ENCODE data around the gene USP10.
A peak's percentile ranks its signal among the peaks of the same experiment; 100 is the strongest.

The USP10 gene

DNA sequence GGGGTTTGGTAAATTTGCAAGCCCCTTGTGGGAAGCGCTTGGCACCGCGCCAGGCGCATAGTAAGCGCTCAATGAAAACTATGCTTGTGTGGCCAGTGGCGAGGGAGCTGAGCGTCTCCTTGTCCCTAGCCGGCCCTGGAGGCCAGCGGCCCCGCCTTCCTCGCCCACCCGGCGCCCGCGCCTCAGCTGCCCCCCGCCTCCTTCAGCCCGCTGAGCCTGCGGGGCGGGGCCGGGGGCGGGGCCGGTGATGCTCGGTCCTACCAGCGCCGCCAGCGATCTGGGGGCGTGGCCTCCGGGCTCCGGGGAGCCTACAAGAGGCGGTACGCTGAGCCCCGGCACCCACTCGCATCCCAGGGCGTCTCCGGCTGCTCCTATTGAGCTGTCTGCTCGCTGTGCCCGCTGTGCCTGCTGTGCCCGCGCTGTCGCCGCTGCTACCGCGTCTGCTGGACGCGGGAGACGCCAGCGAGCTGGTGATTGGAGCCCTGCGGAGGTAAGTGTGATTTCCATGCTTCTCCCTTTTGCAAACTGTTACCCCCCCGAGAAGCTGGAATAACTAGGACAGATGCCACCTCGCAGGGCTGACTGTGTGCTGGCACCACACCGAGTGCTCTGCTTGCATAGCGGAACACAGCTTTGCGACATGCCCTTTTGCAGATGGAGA is 120.0 kb downstream of the USP10 start, which contains the start of gene CRISPLD2:
Gene CRISPLD2, plus strand, starts transcription at position 342 of the 661 bp plus-strand sequence. CDS start 18,511 bp downstream, outside the sequence.
- Histone ChIP-seq H3K4me1 (ENCODE audit: control insufficient read depth, insufficient read depth, low read length, poor library complexity, severe bottlenecking) (peaks cover 13% of the 10 kb centered on the region), H3K27ac (ENCODE audit: insufficient read depth, low read length, poor library complexity, severe bottlenecking) (no peak within 1 kb of the TSS), H3K36me3 (ENCODE audit: control insufficient read depth, insufficient read depth, low read length) (no peaks in the 10 kb centered on the region), H3K4me3 (ENCODE audit: insufficient read depth, low read depth, low read length, poor library complexity, severe bottlenecking) (peak within 1 kb of the TSS; percentile 50), H3K27me3 (replicated peaks; ENCODE audit: control insufficient read depth, insufficient read depth, low read length, poor library complexity, severe bottlenecking) (no peaks in the 10 kb centered on the region), H3K9me3 (ENCODE audit: control insufficient read depth, low read length) (no peaks in the 10 kb centered on the region)
- peak; percentile 66 to 80 (median 78) for DNase-seq

DNA sequence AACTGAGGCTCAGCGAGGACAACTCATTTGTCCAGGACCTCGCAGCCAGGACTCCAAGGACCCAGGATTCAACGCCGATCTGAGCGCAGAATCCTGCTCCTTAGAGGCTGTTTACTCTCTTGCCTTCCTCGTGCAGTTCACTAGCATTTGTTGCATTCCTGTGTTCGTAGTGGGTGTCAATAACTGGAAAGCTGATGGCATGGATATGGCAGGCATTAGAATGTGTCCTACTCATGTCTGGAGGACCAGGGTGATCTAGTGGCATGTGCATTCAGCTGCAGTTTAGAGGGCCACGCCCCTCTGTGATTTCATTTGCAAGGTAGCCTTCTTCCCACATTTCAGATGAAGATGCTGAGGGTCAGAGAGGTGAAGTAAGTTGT is 120.5 kb downstream of the USP10 start:
- Histone ChIP-seq H3K9me3 (ENCODE audit: control insufficient read depth, low read length) (no peaks in the 10 kb centered on the region), H3K27ac (ENCODE audit: insufficient read depth, low read length, poor library complexity, severe bottlenecking) (no peak overlapping the region), H3K36me3 (ENCODE audit: control insufficient read depth, insufficient read depth, low read length) (no peaks in the 10 kb centered on the region), H3K27me3 (replicated peaks; ENCODE audit: control insufficient read depth, insufficient read depth, low read length, poor library complexity, severe bottlenecking) (no peaks in the 10 kb centered on the region), H3K4me3 (ENCODE audit: insufficient read depth, low read depth, low read length, poor library complexity, severe bottlenecking) (peak overlapping the region; percentile 50), H3K4me1 (ENCODE audit: control insufficient read depth, insufficient read depth, low read length, poor library complexity, severe bottlenecking) (peaks cover 13% of the 10 kb centered on the region)
- no peak for DNase-seq

DNA sequence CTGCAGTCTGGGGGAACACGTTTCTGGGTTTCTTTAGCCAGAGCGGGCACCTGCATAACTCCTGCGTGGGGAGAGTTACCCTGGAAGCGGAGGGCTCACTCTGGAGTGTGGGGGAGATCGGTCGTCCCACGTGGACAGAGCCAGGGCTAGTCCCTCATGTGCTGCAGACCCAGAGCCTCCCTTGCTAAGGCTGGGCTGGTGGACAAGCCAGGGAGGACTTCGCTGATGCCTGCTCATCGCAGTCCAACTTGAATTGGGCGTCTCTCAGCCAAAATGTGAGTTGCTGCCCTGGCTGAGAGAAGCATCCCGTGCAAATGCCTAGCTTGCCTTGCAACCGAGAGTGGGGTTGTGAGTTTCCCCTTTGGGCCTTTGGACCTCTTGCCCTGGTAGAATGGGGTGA is 121.0 kb downstream of the USP10 start:
- H3K27me3 ChIP-seq (replicated peaks; ENCODE audit: control insufficient read depth, insufficient read depth, low read length, poor library complexity, severe bottlenecking), result no peaks in the 10 kb centered on the region
- no peaks in the 10 kb centered on the region for H3K36me3 ChIP-seq (ENCODE audit: control insufficient read depth, insufficient read depth, low read length)
- peaks cover 13% of the 10 kb centered on the region for H3K4me1 ChIP-seq (ENCODE audit: control insufficient read depth, insufficient read depth, low read length, poor library complexity, severe bottlenecking)
- H3K27ac ChIP-seq (ENCODE audit: insufficient read depth, low read length, poor library complexity, severe bottlenecking), result no peak overlapping the region
- DNase-seq, result no peak
- H3K9me3 ChIP-seq (ENCODE audit: control insufficient read depth, low read length), result no peaks in the 10 kb centered on the region
- H3K4me3 ChIP-seq (ENCODE audit: insufficient read depth, low read depth, low read length, poor library complexity, severe bottlenecking), result no peak overlapping the region

DNA sequence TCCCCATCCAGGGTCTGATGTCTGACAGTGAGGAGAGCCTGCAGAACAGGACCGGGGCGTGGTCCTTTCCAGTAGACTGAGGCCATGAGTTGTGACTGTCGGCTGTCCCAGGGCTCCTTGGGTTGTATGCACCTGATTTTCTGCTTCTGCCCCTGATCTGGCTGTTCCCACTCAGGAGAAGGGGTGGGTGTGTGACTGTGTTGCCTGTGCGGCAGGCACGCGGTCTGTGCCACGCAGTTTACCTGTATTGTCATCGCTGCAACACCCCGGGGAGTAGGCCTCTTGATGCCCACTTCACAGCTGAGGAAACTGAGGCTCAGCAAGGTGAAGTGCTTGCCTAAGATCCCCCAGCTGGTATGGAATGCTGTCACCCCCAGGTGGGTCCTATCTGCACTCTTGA is 121.4 kb downstream of the USP10 start:
- DNase-seq, result no peak
- no peaks in the 10 kb centered on the region for H3K9me3 ChIP-seq (ENCODE audit: control insufficient read depth, low read length)
- H3K36me3 ChIP-seq (ENCODE audit: control insufficient read depth, insufficient read depth, low read length), result no peaks in the 10 kb centered on the region
- H3K27me3 ChIP-seq (replicated peaks; ENCODE audit: control insufficient read depth, insufficient read depth, low read length, poor library complexity, severe bottlenecking), result no peaks in the 10 kb centered on the region
- H3K4me1 ChIP-seq (ENCODE audit: control insufficient read depth, insufficient read depth, low read length, poor library complexity, severe bottlenecking), result peaks cover 13% of the 10 kb centered on the region
- H3K4me3 ChIP-seq (ENCODE audit: insufficient read depth, low read depth, low read length, poor library complexity, severe bottlenecking), result no peak overlapping the region
- H3K27ac ChIP-seq (ENCODE audit: insufficient read depth, low read length, poor library complexity, severe bottlenecking), result no peak overlapping the region

DNA sequence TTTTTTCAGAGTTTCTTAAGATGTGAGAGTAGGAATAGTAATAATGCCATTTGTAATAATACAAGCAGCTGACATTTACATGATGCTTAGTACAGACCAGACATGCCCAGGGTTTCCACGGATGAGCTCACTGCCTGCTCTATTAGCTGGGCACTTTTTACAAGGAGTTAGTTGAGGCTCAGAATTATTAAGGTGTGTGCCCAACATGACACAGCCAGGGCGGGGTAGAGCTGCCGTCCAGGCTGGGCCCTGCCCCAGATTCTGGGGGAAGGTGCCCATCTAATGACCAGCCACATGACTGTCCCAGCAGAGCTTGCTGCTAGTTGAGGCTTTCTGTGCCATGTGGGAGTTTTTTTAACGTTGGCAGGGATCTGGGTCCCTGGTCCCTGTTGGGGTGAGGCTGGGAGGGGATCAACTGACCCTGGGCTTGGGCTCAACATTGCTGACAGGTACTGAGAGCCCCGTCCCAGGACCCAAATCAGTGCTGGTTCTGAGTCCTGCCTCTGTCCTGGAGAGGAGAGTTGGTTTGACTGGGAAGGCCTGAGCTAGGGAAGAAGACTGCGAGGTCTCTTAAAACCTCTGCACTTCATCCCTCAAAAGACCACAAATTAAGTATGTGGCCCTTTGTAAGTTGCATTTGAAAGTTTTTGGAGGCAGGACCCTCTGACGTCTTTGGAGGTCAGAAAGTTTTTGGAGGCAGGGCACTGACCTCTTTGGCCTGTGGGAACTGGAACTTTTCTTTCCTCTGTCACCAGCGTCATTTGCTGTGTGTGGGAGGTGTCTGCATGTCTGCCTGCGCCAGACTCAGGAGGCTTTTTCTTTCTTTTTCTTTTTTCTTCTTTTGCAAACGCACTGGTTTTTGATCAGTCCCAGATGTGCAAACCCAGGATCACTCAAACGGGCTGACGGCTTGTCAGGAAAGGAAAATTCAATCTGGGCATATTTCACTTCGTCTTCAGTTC is 122.2 kb downstream of the USP10 start:
- no peaks in the 10 kb centered on the region for H3K9me3 ChIP-seq (ENCODE audit: control insufficient read depth, low read length)
- H3K4me3 ChIP-seq (ENCODE audit: insufficient read depth, low read depth, low read length, poor library complexity, severe bottlenecking), result no peak overlapping the region
- no peaks in the 10 kb centered on the region for H3K27me3 ChIP-seq (replicated peaks; ENCODE audit: control insufficient read depth, insufficient read depth, low read length, poor library complexity, severe bottlenecking)
- no peak for DNase-seq
- no peak overlapping the region for H3K27ac ChIP-seq (ENCODE audit: insufficient read depth, low read length, poor library complexity, severe bottlenecking)
- H3K36me3 ChIP-seq (ENCODE audit: control insufficient read depth, insufficient read depth, low read length), result no peaks in the 10 kb centered on the region
- peaks cover 13% of the 10 kb centered on the region for H3K4me1 ChIP-seq (ENCODE audit: control insufficient read depth, insufficient read depth, low read length, poor library complexity, severe bottlenecking)

DNA sequence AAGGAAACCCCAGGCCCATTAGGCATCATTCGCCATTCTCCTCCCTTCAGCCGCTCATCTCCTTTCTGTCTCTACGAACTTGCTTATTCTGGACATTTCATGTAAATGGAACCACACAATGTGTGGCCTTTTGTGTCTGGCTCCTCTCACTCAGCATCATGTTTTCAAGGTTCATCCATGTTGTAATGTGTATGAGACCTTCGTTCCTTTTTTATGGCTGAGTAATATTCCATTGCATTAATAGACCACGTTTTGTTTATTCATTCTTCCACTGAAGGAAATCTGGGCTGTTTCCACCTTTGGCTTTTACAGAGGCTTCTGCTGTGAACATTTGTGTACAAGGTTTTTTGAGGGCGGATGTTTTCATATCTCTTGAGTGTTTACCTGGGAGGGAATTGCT is 123.2 kb downstream of the USP10 start:
- Histone ChIP-seq H3K36me3 (ENCODE audit: control insufficient read depth, insufficient read depth, low read length) (no peaks in the 10 kb centered on the region), H3K4me3 (ENCODE audit: insufficient read depth, low read depth, low read length, poor library complexity, severe bottlenecking) (no peak overlapping the region), H3K9me3 (ENCODE audit: control insufficient read depth, low read length) (no peaks in the 10 kb centered on the region), H3K27me3 (replicated peaks; ENCODE audit: control insufficient read depth, insufficient read depth, low read length, poor library complexity, severe bottlenecking) (no peaks in the 10 kb centered on the region), H3K4me1 (ENCODE audit: control insufficient read depth, insufficient read depth, low read length, poor library complexity, severe bottlenecking) (peaks cover 13% of the 10 kb centered on the region), H3K27ac (ENCODE audit: insufficient read depth, low read length, poor library complexity, severe bottlenecking) (no peak overlapping the region)
- no peak for DNase-seq

DNA sequence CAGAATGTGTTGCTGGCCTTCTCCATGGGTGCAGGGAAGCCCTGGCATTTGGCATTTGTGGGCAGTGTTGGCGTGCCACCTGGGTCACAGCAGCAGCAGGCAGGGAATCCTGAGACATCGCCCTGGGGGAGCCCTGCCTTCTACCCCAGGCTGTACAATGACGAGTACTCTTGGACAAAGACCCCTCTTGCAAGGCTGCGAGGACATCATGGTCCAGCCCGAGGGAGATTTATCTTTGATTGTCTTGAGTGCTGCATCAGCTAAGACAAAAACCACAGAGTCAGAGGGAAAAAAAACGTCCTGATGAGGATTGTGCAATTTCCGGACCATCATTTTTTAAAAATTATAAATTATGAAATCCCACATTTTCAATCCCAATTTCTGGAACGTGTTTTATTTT is 123.7 kb downstream of the USP10 start:
- Histone ChIP-seq H3K27me3 (replicated peaks; ENCODE audit: control insufficient read depth, insufficient read depth, low read length, poor library complexity, severe bottlenecking) (no peaks in the 10 kb centered on the region), H3K27ac (ENCODE audit: insufficient read depth, low read length, poor library complexity, severe bottlenecking) (no peak overlapping the region), H3K36me3 (ENCODE audit: control insufficient read depth, insufficient read depth, low read length) (no peaks in the 10 kb centered on the region), H3K9me3 (ENCODE audit: control insufficient read depth, low read length) (no peaks in the 10 kb centered on the region), H3K4me3 (ENCODE audit: insufficient read depth, low read depth, low read length, poor library complexity, severe bottlenecking) (no peak overlapping the region), H3K4me1 (ENCODE audit: control insufficient read depth, insufficient read depth, low read length, poor library complexity, severe bottlenecking) (peaks cover 13% of the 10 kb centered on the region)
- DNase-seq, result no peak

DNA sequence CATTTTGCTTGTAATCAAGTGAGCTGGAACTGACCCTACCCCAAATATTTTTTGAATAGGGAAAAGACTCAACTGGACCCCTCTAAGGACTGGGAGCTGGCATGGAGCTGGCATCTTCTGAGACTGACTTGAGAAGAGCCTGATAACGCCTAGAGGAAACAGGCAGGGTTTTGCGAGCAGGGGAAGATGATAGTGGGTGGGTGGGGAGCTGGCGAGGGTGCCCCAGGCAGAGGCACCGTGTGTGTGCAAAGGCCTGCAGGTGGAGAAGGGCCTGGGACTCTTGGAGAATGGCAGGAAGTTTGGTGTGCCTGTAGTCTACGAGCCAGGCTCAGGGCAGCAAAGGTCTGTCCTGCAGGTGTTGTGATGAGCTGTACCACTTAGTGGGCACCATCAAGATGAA is 124.1 kb downstream of the USP10 start:
- Histone ChIP-seq H3K9me3 (ENCODE audit: control insufficient read depth, low read length) (no peaks in the 10 kb centered on the region), H3K36me3 (ENCODE audit: control insufficient read depth, insufficient read depth, low read length) (no peaks in the 10 kb centered on the region), H3K4me1 (ENCODE audit: control insufficient read depth, insufficient read depth, low read length, poor library complexity, severe bottlenecking) (peaks cover 13% of the 10 kb centered on the region), H3K27me3 (replicated peaks; ENCODE audit: control insufficient read depth, insufficient read depth, low read length, poor library complexity, severe bottlenecking) (no peaks in the 10 kb centered on the region), H3K27ac (ENCODE audit: insufficient read depth, low read length, poor library complexity, severe bottlenecking) (no peak overlapping the region), H3K4me3 (ENCODE audit: insufficient read depth, low read depth, low read length, poor library complexity, severe bottlenecking) (no peak overlapping the region)
- no peak for DNase-seq

DNA sequence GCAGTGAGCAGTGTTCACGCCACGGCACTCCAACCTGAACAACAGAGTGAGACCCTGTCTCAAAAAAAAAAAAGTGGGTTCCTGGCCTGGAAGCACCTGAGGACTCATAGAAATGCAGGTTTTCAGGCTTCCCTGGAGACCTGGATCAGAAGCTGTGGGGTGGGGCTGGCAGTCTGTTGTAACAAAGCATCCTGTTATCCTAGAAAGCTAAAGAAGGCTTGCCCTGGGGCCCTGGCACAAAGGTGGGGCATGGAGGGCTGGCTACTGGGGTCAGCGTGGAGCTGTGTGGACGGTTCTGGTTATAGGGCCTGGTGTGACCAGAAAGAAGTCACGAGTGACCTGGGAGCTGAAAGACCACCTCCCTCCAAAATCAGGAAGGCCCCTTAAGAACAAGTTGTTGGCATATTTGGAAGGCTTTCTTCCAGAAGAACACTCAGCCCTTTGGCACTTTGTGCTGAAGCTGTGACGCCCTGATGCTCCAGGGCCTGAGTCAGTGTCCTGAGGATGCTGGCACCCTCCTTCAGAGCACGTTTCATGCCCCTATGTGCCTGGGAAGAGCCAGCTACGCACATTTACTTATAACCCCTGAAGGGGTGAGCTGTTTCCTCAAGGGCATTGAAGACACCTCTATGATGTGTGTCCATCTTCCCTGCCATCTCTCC is 126.2 kb downstream of the USP10 start:
- Histone ChIP-seq H3K36me3 (ENCODE audit: control insufficient read depth, insufficient read depth, low read length) (no peaks in the 10 kb centered on the region), H3K27me3 (replicated peaks; ENCODE audit: control insufficient read depth, insufficient read depth, low read length, poor library complexity, severe bottlenecking) (no peaks in the 10 kb centered on the region), H3K27ac (ENCODE audit: insufficient read depth, low read length, poor library complexity, severe bottlenecking) (no peak overlapping the region), H3K4me3 (ENCODE audit: insufficient read depth, low read depth, low read length, poor library complexity, severe bottlenecking) (no peak overlapping the region), H3K4me1 (ENCODE audit: control insufficient read depth, insufficient read depth, low read length, poor library complexity, severe bottlenecking) (peaks cover under 1% of the 10 kb centered on the region), H3K9me3 (ENCODE audit: control insufficient read depth, low read length) (no peaks in the 10 kb centered on the region)
- no peak for DNase-seq

DNA sequence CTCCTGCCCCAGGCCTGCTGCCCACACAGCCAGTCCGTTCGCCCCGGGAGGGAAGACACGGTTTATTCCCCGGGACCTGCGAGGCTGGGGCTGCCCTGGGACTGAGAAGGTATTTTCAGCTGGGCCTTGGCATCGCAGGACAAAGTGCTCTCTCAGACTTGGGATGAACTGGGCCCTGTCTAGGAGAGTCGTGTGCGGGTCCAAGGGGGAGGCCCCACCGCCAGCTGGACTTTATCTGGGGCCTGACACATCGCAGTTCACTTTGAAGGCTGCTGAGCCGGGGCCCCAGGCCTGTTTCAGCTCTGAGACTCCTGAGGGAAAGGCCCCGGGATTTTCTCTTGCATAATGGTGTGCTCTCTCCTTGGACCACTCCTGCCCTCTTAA is 126.8 kb downstream of the USP10 start:
- Histone ChIP-seq H3K9me3 (ENCODE audit: control insufficient read depth, low read length) (no peaks in the 10 kb centered on the region), H3K36me3 (ENCODE audit: control insufficient read depth, insufficient read depth, low read length) (no peaks in the 10 kb centered on the region), H3K4me3 (ENCODE audit: insufficient read depth, low read depth, low read length, poor library complexity, severe bottlenecking) (no peak overlapping the region), H3K27ac (ENCODE audit: insufficient read depth, low read length, poor library complexity, severe bottlenecking) (no peak overlapping the region), H3K27me3 (replicated peaks; ENCODE audit: control insufficient read depth, insufficient read depth, low read length, poor library complexity, severe bottlenecking) (no peaks in the 10 kb centered on the region), H3K4me1 (ENCODE audit: control insufficient read depth, insufficient read depth, low read length, poor library complexity, severe bottlenecking) (no peaks in the 10 kb centered on the region)
- DNase-seq, result no peak

Data from effector memory CD4-positive, alpha-beta T cell (primary cell).